Lung microvascular endothelial cell (primary cell): ENCODE results near the gene PKN1. TPM values are rescaled to one million over a fixed set of nuclear protein-coding genes. Genes with fewer than 3 reads are reported as not detected.

Experiments used
- DNase-seq, 2 donors: peaks; one replicate each; pipeline versions ENCODE4 v3.0.0 to v3.0.0-alpha.2; 2010; ENCODE audit warnings: low read depth in 2 of 2
- total RNA-seq: library from RNA; depleted of rRNA; stranded (reverse); fragments of >200 nt; gene quantifications from 2 replicates; pipeline ENCODE4 v1.2.1, GENCODE V29; 2014

Gene PKN1
- total RNA-seq, 1 donor from 2014 or later: 250 TPM

GRCh38 chr19:14406645-14407401, 26.3 kb upstream of the PKN1 start:
- DNase-seq: no peak

- no peak for DNase-seq
These were observed 25.3 kb upstream of the PKN1 start for GRCh38 chr19:14407605-14408484.

GRCh38 chr19:14408491-14409145, 24.5 kb upstream of the PKN1 start:
- no peak for DNase-seq

- no peak for DNase-seq
These were observed 23.7 kb upstream of the PKN1 start for GRCh38 chr19:14409146-14410023.

- DNase-seq: no peak
These were observed 22.7 kb upstream of the PKN1 start for GRCh38 chr19:14410091-14411051.

GRCh38 chr19:14411161-14411937, 21.8 kb upstream of the PKN1 start:
- no peak for DNase-seq

- DNase-seq: no peak
These were observed 21.2 kb upstream of the PKN1 start for GRCh38 chr19:14411938-14412245.

GRCh38 chr19:14412324-14412995, 20.6 kb upstream of the PKN1 start:
- DNase-seq: no peak

GRCh38 chr19:14412996-14413692, 20.0 kb upstream of the PKN1 start:
- DNase-seq: no peak

GRCh38 chr19:14413693-14414181, 19.4 kb upstream of the PKN1 start:
- no peak for DNase-seq

- no peak for DNase-seq
These were observed 18.0 kb upstream of the PKN1 start for GRCh38 chr19:14414926-14415690.

GRCh38 chr19:14416817-14417231, 16.3 kb upstream of the PKN1 start:
- DNase-seq: no peak

GRCh38 chr19:14418856-14419105, 14.3 kb upstream of the PKN1 start:
- DNase-seq: no peak

GRCh38 chr19:14419106-14419813, 13.8 kb upstream of the PKN1 start, which contains the start of gene DDX39A:
Gene DDX39A, minus strand, starts transcription at chr19:14419341. Its CDS starts 6,121 bp downstream, at chr19:14413220.
- peak; percentile 100 for DNase-seq

GRCh38 chr19:14425696-14426138, 7.4 kb upstream of the PKN1 start:
- no peak for DNase-seq

- DNase-seq: no peak
These were observed 5.6 kb upstream of the PKN1 start for GRCh38 chr19:14427461-14427860.
